ENCODE measurements around the gene ISL2. TPM values are rescaled to one million over a fixed set of nuclear protein-coding genes. Genes with fewer than 3 reads are reported as not detected.

Gene ISL2
- total and polyA plus RNA-seq, 2 of the 4 experiments (the other 2 are of a cell fraction) = 1.3 to 3.6 TPM

DNA sequence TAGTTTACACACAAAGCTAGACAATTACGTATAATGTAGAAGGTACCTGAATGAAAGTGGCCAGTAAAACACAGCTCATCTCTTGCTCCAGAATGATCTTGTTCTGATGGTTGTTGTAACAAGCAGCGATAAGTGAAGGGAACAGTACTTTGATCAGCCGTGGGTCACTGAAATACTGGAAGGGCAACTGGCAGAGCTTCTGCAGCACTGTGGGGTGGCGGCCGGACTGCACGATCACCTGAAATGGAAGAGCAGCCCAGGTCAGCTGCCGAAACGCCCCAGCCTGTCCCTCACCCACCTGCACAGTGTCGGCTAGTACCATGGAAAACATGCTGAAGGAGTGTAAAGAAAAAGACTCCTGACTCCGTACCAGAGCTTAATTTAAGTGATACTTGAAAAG lies 17.3 kb downstream of the ISL2 start:
- Histone ChIP-seq H3K27me3 (ENCODE audit: control insufficient read depth, insufficient read depth, low read length) (no peaks in the 10 kb centered on the region), H3K56ac (ENCODE audit: extremely low read depth, insufficient read depth, low read length) (no peak overlapping the region), H3K4me3 (ENCODE audit: insufficient read depth, low read depth, low read length) (no peak overlapping the region), H3K18ac (ENCODE audit: low read depth, low read length) (no peak overlapping the region), H2AK5ac (ENCODE audit: low read depth, low read length) (no peak overlapping the region), H2BK5ac (ENCODE audit: low read depth, low read length, poor library complexity, severe bottlenecking) (no peak overlapping the region), H2BK120ac (ENCODE audit: low read depth, low read length) (no peak overlapping the region), H3K4me2 (ENCODE audit: low read depth, low read length) (no peak overlapping the region), H3K9ac (ENCODE audit: low read depth, low read length) (no peak overlapping the region), H3K14ac (replicated peaks; ENCODE audit: low read depth, low read length) (no peak overlapping the region), H4K5ac (ENCODE audit: low read depth, low read length) (no peak overlapping the region), H4K20me1 (ENCODE audit: insufficient read depth, low read length) (no peaks in the 10 kb centered on the region), H2AK9ac (replicated peaks; ENCODE audit: low read depth, low read length, poor library complexity) (no peak overlapping the region), H3K4ac (ENCODE audit: low read depth, low read length) (no peak overlapping the region), H3K4me1 (ENCODE audit: control insufficient read depth, insufficient read depth, low read length) (no peaks in the 10 kb centered on the region; the same call in 1 of the 2 replicates), H3K79me1 (ENCODE audit: low read depth in 1 of 2, low read length in 2 of 2) (no peaks in the 10 kb centered on the region), H3K27ac (ENCODE audit: insufficient read depth, low read length) (no peak overlapping the region), H3K9me3 (ENCODE audit: control insufficient read depth, insufficient read depth, low read length) (no peaks in the 10 kb centered on the region), H3K9me1 (ENCODE audit: insufficient read depth, low read length) (no peaks in the 10 kb centered on the region; the same call in 1 of the 2 replicates), H4K8ac (ENCODE audit: low read depth in 2 of 2, low read length in 2 of 2) (no peak overlapping the region), H4K91ac (ENCODE audit: insufficient read depth, low read depth, low read length) (no peak overlapping the region), H3K36me3 (ENCODE audit: control insufficient read depth, insufficient read depth, low read length) (no peaks in the 10 kb centered on the region), H2BK15ac (ENCODE audit: low read depth, low read length) (no peak overlapping the region), H2AFZ (replicated peaks; ENCODE audit: low read length, poor library complexity) (no peak overlapping the region), H2BK20ac (ENCODE audit: low read depth, low read length) (no peak overlapping the region), H3K23ac (ENCODE audit: low read depth, low read length) (no peak overlapping the region)
- 83% methylated on average over 1 of the region's 10 CpGs; no CpG with 5 or more reads in 1 of the 2 experiments for WGBS, 2 experiments (ENCODE audit: extremely low coverage in 2 of 2, insufficient read length in 1 of 2)
- TF ChIP-seq RFX5 (IDR thresholded peaks at IDR 0.05; ENCODE audit: low read depth, low read length) (no peak), MAZ (IDR thresholded peaks at IDR 0.05; ENCODE audit: borderline replicate concordance, low read depth, low read length) (no peak), FOS (IDR thresholded peaks at IDR 0.05; ENCODE audit: low read depth, low read length) (no peak), RCOR1 (IDR thresholded peaks at IDR 0.05; ENCODE audit: insufficient replicate concordance, low read length) (no peak), MAFK (IDR thresholded peaks at IDR 0.05; ENCODE audit: low read depth, low read length) (no peak), SMC3 (IDR thresholded peaks at IDR 0.05; ENCODE audit: low read depth, low read length) (no peak), POLR2A (IDR thresholded peaks at IDR 0.05; ENCODE audit: low read depth, low read length) (no peak), CHD1 (IDR thresholded peaks at IDR 0.05; ENCODE audit: low read depth, low read length) (no peak)
- intact Hi-C loops (cut with micrococcal nuclease) (no loop called here), dilution Hi-C loops (cut with HindIII; ENCODE audit: low sequenced_read_pairs, unreplicated experiment) (no loop called here), in situ Hi-C loops (cut with MboI; ENCODE audit: low sequenced_read_pairs) (no loop called here)
- ChIA-PET CTCF (no interaction called here), POLR2A (ENCODE audit: unreplicated experiment) (no interaction called here)
- BruUV-seq (replicated peaks) = no TSS peak
- no peak for DNase-seq
- ATAC-seq (ENCODE audit: low read depth) = no peak
